ENCODE measurements around the gene SCOC.

DNA sequence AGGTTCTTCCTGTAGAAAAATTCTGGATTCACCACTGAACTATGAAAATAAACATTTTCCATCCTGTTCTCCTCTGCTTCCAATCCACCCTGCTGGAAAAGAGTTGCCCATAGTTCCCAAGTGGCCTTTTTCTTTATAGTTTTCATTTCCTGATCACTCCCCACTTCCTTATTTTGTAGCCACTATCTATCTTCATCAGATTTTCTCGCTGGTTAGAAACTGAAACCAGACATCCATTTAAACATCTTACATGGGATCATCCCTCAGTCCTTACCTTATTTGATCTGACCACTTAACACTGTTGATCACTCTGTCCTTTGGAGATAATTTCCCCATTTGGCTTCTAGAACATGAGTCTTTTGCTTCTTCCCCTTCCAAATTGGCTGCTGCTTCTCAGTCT, 42.2 kb upstream of the SCOC start:
- TF ChIP-seq PKNOX1 (IDR thresholded peaks at IDR 0.05), result no peak
- no peak for TF ChIP-seq FOXM1 (IDR thresholded peaks at IDR 0.05; ENCODE audit: borderline replicate concordance)
- no peak for TF ChIP-seq ELF4 (IDR thresholded peaks at IDR 0.05)
- TF ChIP-seq SUZ12 (IDR thresholded peaks at IDR 0.05), result no peak
